ENCODE data around the gene CELA2B.

Gene CELA2B

DNA sequence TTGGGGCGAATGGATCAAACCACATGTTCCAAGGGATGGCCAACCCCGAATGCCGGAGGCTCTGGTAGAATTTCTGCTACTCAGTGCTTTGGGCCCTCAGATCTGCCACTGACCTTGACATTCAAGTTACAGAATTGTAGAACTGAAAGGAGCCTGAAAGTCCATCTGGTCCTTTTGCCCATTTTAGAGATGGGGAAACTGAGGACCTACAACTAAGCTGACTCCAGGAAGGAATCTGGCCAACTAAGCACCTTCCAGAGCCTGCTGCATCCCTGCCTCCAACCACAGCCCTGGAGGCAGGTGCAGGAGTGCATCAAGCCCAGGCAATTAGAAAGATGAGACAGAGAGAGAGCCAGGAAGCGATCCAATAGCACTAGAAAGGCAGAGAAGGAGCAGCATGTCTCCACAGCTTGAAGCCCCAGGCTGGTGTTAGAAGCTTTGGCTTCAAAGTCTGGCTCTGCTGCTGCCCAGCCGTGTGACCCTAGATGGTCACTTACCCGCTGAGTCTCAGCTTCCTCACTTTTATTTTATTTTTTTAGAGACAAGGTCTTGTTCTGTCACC lies 38.9 kb upstream of the CELA2B start:
- H3K27ac ChIP-seq (ENCODE audit: low read length) = no peak overlapping the region
- H3K4me3 ChIP-seq (ENCODE audit: low read length) = no peak overlapping the region
- no peak overlapping the region for H2AFZ ChIP-seq (ENCODE audit: low read depth, low read length)
- peaks cover 11% of the 10 kb centered on the region for H3K4me1 ChIP-seq (ENCODE audit: low read length)
- no peak for TF ChIP-seq EZH2phosphoT487 (IDR thresholded peaks at IDR 0.05; ENCODE audit: low read depth)
- TF ChIP-seq, protein P1, sequence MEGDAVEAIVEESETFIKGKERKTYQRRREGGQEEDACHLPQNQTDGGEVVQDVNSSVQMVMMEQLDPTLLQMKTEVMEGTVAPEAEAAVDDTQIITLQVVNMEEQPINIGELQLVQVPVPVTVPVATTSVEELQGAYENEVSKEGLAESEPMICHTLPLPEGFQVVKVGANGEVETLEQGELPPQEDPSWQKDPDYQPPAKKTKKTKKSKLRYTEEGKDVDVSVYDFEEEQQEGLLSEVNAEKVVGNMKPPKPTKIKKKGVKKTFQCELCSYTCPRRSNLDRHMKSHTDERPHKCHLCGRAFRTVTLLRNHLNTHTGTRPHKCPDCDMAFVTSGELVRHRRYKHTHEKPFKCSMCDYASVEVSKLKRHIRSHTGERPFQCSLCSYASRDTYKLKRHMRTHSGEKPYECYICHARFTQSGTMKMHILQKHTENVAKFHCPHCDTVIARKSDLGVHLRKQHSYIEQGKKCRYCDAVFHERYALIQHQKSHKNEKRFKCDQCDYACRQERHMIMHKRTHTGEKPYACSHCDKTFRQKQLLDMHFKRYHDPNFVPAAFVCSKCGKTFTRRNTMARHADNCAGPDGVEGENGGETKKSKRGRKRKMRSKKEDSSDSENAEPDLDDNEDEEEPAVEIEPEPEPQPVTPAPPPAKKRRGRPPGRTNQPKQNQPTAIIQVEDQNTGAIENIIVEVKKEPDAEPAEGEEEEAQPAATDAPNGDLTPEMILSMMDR (IDR thresholded peaks at IDR 0.05; ENCODE audit: low read depth, low read length) = no peak
- H3K36me3 ChIP-seq (replicated peaks; ENCODE audit: low read depth, low read length) = no peaks in the 10 kb centered on the region
- no peaks in the 10 kb centered on the region for H3K79me2 ChIP-seq (ENCODE audit: low read length)
- no peaks in the 10 kb centered on the region for H3K27me3 ChIP-seq (ENCODE audit: low read depth, low read length)
- H3K9me3 ChIP-seq (ENCODE audit: insufficient read depth, low read length) = no peaks in the 10 kb centered on the region
- no peaks in the 10 kb centered on the region for H4K20me1 ChIP-seq (ENCODE audit: insufficient read depth, low read length)
- H3K4me2 ChIP-seq (ENCODE audit: low read length) = no peak overlapping the region
- H3K9ac ChIP-seq (ENCODE audit: low read length) = no peak overlapping the region

DNA sequence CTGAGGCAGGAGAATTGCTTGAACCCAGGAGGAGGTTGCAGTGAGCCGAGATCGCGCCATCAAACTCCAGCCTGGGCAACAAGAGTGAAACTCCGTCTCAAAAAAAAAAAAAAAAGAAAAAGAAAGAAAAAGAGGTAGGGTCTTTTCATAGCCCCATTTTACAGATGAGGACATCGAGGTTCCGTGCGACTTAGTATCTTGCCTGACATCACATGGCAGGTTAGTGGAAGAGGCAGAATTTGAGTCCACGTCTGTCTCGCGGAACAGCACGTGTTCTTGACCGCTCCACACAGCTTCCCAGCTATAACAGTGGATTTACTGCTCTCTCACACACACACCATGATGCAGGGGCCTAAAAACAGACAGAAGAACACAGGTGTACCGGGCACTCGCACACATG lies 36.6 kb upstream of the CELA2B start:
- no peaks in the 10 kb centered on the region for H4K20me1 ChIP-seq (ENCODE audit: insufficient read depth, low read length)
- H3K4me2 ChIP-seq (ENCODE audit: low read length) = no peak overlapping the region
- no peaks in the 10 kb centered on the region for H3K27me3 ChIP-seq (ENCODE audit: low read depth, low read length)
- no peaks in the 10 kb centered on the region for H3K79me2 ChIP-seq (ENCODE audit: low read length)
- TF ChIP-seq, protein P1 (IDR thresholded peaks at IDR 0.05; ENCODE audit: low read depth, low read length) = no peak
- TF ChIP-seq EZH2phosphoT487 (IDR thresholded peaks at IDR 0.05; ENCODE audit: low read depth) = no peak
- H3K9me3 ChIP-seq (ENCODE audit: insufficient read depth, low read length) = no peaks in the 10 kb centered on the region
- H3K9ac ChIP-seq (ENCODE audit: low read length) = no peak overlapping the region
- H3K36me3 ChIP-seq (replicated peaks; ENCODE audit: low read depth, low read length) = no peaks in the 10 kb centered on the region
- no peak overlapping the region for H3K27ac ChIP-seq (ENCODE audit: low read length)
- no peak overlapping the region for H3K4me3 ChIP-seq (ENCODE audit: low read length)
- H3K4me1 ChIP-seq (ENCODE audit: low read length) = peaks cover 11% of the 10 kb centered on the region
- no peak overlapping the region for H2AFZ ChIP-seq (ENCODE audit: low read depth, low read length)

DNA sequence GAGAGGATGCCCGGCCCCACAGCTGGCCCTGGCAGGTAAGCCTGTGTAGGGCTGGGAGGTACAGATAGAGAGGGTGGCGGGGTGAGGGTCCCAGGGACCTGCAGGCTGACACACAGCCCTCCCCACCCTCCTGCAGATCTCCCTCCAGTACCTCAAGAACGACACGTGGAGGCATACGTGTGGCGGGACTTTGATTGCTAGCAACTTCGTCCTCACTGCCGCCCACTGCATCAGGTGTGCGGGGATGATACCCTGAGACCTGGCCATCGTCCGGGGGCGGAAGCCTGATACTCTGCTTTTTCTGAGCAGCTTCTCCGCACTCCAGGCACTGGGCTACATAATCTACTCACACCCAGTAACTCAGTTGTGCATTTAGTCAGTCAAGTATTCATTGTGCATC lies 35.5 kb upstream of the CELA2B start:
- Histone ChIP-seq H3K27me3 (ENCODE audit: low read depth, low read length) (no peaks in the 10 kb centered on the region), H3K4me1 (ENCODE audit: low read length) (peaks cover 11% of the 10 kb centered on the region), H3K9me3 (ENCODE audit: insufficient read depth, low read length) (no peaks in the 10 kb centered on the region), H3K36me3 (replicated peaks; ENCODE audit: low read depth, low read length) (no peaks in the 10 kb centered on the region), H3K4me3 (ENCODE audit: low read length) (no peak overlapping the region), H3K9ac (ENCODE audit: low read length) (no peak overlapping the region), H3K4me2 (ENCODE audit: low read length) (no peak overlapping the region), H4K20me1 (ENCODE audit: insufficient read depth, low read length) (no peaks in the 10 kb centered on the region), H3K79me2 (ENCODE audit: low read length) (no peaks in the 10 kb centered on the region), H2AFZ (ENCODE audit: low read depth, low read length) (no peak overlapping the region), H3K27ac (ENCODE audit: low read length) (no peak overlapping the region)
- TF ChIP-seq, protein P1 (IDR thresholded peaks at IDR 0.05; ENCODE audit: low read depth, low read length) = no peak
- TF ChIP-seq EZH2phosphoT487 (IDR thresholded peaks at IDR 0.05; ENCODE audit: low read depth) = no peak

DNA sequence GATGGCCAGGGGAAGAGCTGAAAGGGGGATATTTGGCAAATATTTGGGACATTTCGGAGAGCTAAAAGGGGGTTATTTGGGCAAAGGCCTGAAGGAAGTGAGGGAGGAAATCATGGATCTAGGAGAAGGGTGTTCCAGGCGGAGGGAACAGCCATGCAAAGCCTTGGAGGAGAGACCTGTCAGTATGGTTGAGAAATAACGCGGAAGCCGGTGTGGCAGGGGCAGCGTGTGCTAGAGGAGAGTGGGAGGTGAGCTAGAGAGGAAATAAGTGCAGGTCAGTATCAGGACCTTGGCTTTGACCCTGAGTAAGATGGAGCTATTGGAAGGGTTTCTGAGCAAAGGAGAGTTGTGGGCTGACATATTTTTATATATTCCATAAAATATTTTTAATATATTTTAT lies 34.7 kb upstream of the CELA2B start:
- no peak overlapping the region for H3K4me2 ChIP-seq (ENCODE audit: low read length)
- H3K27ac ChIP-seq (ENCODE audit: low read length) = no peak overlapping the region
- H3K79me2 ChIP-seq (ENCODE audit: low read length) = no peaks in the 10 kb centered on the region
- H3K27me3 ChIP-seq (ENCODE audit: low read depth, low read length) = no peaks in the 10 kb centered on the region
- H3K4me3 ChIP-seq (ENCODE audit: low read length) = no peak overlapping the region
- peaks cover 11% of the 10 kb centered on the region for H3K4me1 ChIP-seq (ENCODE audit: low read length)
- no peaks in the 10 kb centered on the region for H3K9me3 ChIP-seq (ENCODE audit: insufficient read depth, low read length)
- no peaks in the 10 kb centered on the region for H3K36me3 ChIP-seq (replicated peaks; ENCODE audit: low read depth, low read length)
- no peaks in the 10 kb centered on the region for H4K20me1 ChIP-seq (ENCODE audit: insufficient read depth, low read length)
- TF ChIP-seq, protein P1 (IDR thresholded peaks at IDR 0.05; ENCODE audit: low read depth, low read length) = no peak
- no peak for TF ChIP-seq EZH2phosphoT487 (IDR thresholded peaks at IDR 0.05; ENCODE audit: low read depth)
- H3K9ac ChIP-seq (ENCODE audit: low read length) = no peak overlapping the region
- no peak overlapping the region for H2AFZ ChIP-seq (ENCODE audit: low read depth, low read length)
